Upper lobe of left lung (tissue), 6 donors: ENCODE results near the gene CEP104. TPM values are rescaled to one million over a fixed set of nuclear protein-coding genes. Genes with fewer than 3 reads are reported as not detected.
A peak's percentile ranks its signal among the peaks of the same experiment; 100 is the strongest.

Experiments
- ATAC-seq, 2 donors: fragments of 200-7000 bp; cut with Tn5 transposase; one replicate each; pipeline ENCODE4 v1.9.1; 2022; ENCODE audit warnings: mild to moderate bottlenecking in 2 of 2, moderate library complexity in 2 of 2; ENCODE audit not compliant: low FRiP score in 2 of 2
- DNase-seq, 2 donors: peaks; one replicate each; pipeline ENCODE4 v3.0.0-alpha.2; 2019 to 2020
- H3K27ac ChIP-seq, 4 donors: fragments of 200-600 bp; sonication (generic); one replicate each; pipeline ENCODE4 v1.5.1; 2016 to 2019
- H3K27me3 ChIP-seq, 4 donors: fragments of 200-600 bp; sonication (generic); one replicate each; pipeline ENCODE4 v1.5.1; 2017 to 2019
- H3K36me3 ChIP-seq, 4 donors: fragments of 200-600 bp; sonication (generic); one replicate each; pipeline ENCODE4 v1.5.1; 2016 to 2019
- H3K4me1 ChIP-seq, 4 donors: fragments of 200-600 bp; sonication (generic); one replicate each; pipeline ENCODE4 v1.5.1; 2018 to 2019
- H3K4me3 ChIP-seq, 4 donors: fragments of 200-600 bp; sonication (generic); one replicate each; pipeline ENCODE4 v1.5.1; 2017 to 2019; ENCODE audit warnings: mild to moderate bottlenecking in 2 of 4, moderate library complexity in 1 of 4
- H3K9me3 ChIP-seq, 4 donors: fragments of 200-600 bp; sonication (generic); one replicate each; pipeline ENCODE4 v1.5.1; 2018 to 2019
- CTCF ChIP-seq, 6 experiments: fragments of 450-650 bp in 4 of 6; fragments of 200-600 bp in 2 of 6; sonication (generic) in 2 of 6; IDR thresholded peaks; one replicate each; pipeline ENCODE4 v1.5.1; 2016 to 2019; ENCODE audit warnings: antibody characterized with exemption in 6 of 6
- EP300 ChIP-seq, 4 donors: sonication (generic); formaldehyde crosslinking; IDR thresholded peaks; one replicate each; pipeline ENCODE4 v1.5.1; 2017; ENCODE audit warnings: antibody characterized with exemption in 4 of 4, control low read depth in 2 of 4
- POLR2A ChIP-seq, 4 donors: fragments of 450-650 bp; IDR thresholded peaks; one replicate each; pipeline ENCODE4 v1.5.1; 2016 to 2017; ENCODE audit warnings: antibody characterized with exemption in 4 of 4, mild to moderate bottlenecking in 2 of 4
- POLR2AphosphoS5 ChIP-seq, 2 donors: sonication (generic); formaldehyde crosslinking; IDR thresholded peaks; one replicate each; pipeline ENCODE4 v1.5.1; 2017; ENCODE audit warnings: antibody characterized with exemption in 2 of 2
- WGBS, 2 donors: methylation state at CpG; one replicate each; pipeline ENCODE4 v1.1.5; 2017 to 2018; 5-methylcytosine and 5-hydroxymethylcytosine counted together
- total RNA-seq, 6 donors: library from RNA; depleted of rRNA in 4 of 6; stranded (reverse); fragments of >200 nt in 4 of 6; gene quantifications; one replicate each; pipeline versions ENCODE4 v1.1.0 to v1.2.1, GENCODE V29; 2016 to 2021
- donor health status: DM: no; HTN: no; CAD: no; lungs with moderate emphysema.
- donor health status: DM: no; HTN: yes; CAD: no; lungs with severe emphysema.

CEP104 gene
- total RNA-seq, 6 donors from 2014 or later, result 37.7 to 118 (median 53.6) TPM

- Histone ChIP-seq H3K4me1 (no peaks in the 10 kb centered on the region), H3K27me3 (no peaks in the 10 kb centered on the region), H3K4me3 (no peak overlapping the region), H3K36me3 (peaks cover 16 to 83% (median 45%) of the 10 kb centered on the region in 4 donors), H3K9me3 (peaks cover 0 to 14% (median 10%) of the 10 kb centered on the region in 4 donors), H3K27ac (no peak overlapping the region)
- ATAC-seq (peak in 1 of 2 donors; percentile 30), DNase-seq (no peak)
- WGBS, 2 donors, result 89 to 93% methylated on average over 11 to 16 of the region's 16 CpGs
- TF ChIP-seq POLR2A (IDR thresholded peaks at IDR 0.05) (no peak), POLR2AphosphoS5 (IDR thresholded peaks at IDR 0.05) (no peak), CTCF (IDR thresholded peaks at IDR 0.05) (no peak), EP300 (IDR thresholded peaks at IDR 0.05) (no peak)
Measured at GRCh38 chr1:3876716-3877115, 19.7 kb upstream of the CEP104 start.

- TF ChIP-seq CTCF (IDR thresholded peaks at IDR 0.05) (no peak), POLR2A (IDR thresholded peaks at IDR 0.05) (no peak), EP300 (IDR thresholded peaks at IDR 0.05) (no peak), POLR2AphosphoS5 (IDR thresholded peaks at IDR 0.05) (no peak)
- Histone ChIP-seq H3K4me1 (no peaks in the 10 kb centered on the region), H3K4me3 (no peak overlapping the region), H3K36me3 (peaks cover 20 to 90% (median 51%) of the 10 kb centered on the region in 4 donors), H3K27ac (no peak overlapping the region), H3K27me3 (no peaks in the 10 kb centered on the region), H3K9me3 (peaks cover 0 to 14% (median 10%) of the 10 kb centered on the region in 4 donors)
- ATAC-seq, result no peak
- WGBS, 2 donors, result 95 to 97% methylated on average over 23 of the region's 23 CpGs
- DNase-seq, result no peak
Measured at GRCh38 chr1:3874736-3875135, 17.7 kb upstream of the CEP104 start.

- H3K36me3 ChIP-seq, result peaks cover 17 to 87% (median 53%) of the 10 kb centered on the region in 4 donors
- TF ChIP-seq POLR2A (IDR thresholded peaks at IDR 0.05) (no peak), EP300 (IDR thresholded peaks at IDR 0.05) (no peak), POLR2AphosphoS5 (IDR thresholded peaks at IDR 0.05) (no peak), CTCF (IDR thresholded peaks at IDR 0.05) (no peak)
- DNase-seq (no peak), ATAC-seq (peak in 1 of 2 donors; percentile 10)
- H3K9me3 ChIP-seq, result no peaks in the 10 kb centered on the region
- no peaks in the 10 kb centered on the region for H3K27me3 ChIP-seq
- no peaks in the 10 kb centered on the region for H3K4me1 ChIP-seq
- H3K4me3 ChIP-seq, result no peak overlapping the region
- WGBS, 2 donors, result 91 to 92% methylated on average over 4 to 8 of the region's 8 CpGs
- H3K27ac ChIP-seq, result no peak overlapping the region
Measured at GRCh38 chr1:3872546-3872945, 15.5 kb upstream of the CEP104 start.

GRCh38 chr1:3871451-3871805 lies 14.4 kb upstream of the CEP104 start:
- no peak for DNase-seq
- Histone ChIP-seq H3K36me3 (peaks cover 17 to 89% (median 55%) of the 10 kb centered on the region in 4 donors), H3K9me3 (no peaks in the 10 kb centered on the region), H3K27ac (no peak overlapping the region), H3K27me3 (no peaks in the 10 kb centered on the region), H3K4me1 (no peaks in the 10 kb centered on the region), H3K4me3 (no peak overlapping the region)
- ATAC-seq, result no peak
- 91 to 97% methylated on average over 5 to 7 of the region's 7 CpGs for WGBS, 2 donors
- TF ChIP-seq CTCF (IDR thresholded peaks at IDR 0.05), result no peak

GRCh38 chr1:3869751-3870301 lies 12.8 kb upstream of the CEP104 start:
- Histone ChIP-seq H3K4me3 (no peak overlapping the region), H3K27me3 (no peaks in the 10 kb centered on the region), H3K27ac (no peak overlapping the region), H3K36me3 (peaks cover 9 to 80% (median 49%) of the 10 kb centered on the region in 4 donors), H3K9me3 (no peaks in the 10 kb centered on the region), H3K4me1 (no peaks in the 10 kb centered on the region)
- DNase-seq (peak in 1 of 2 donors; percentile 69), ATAC-seq (peak in 1 of 2 donors; percentile 34)
- WGBS, 2 donors, result 88% methylated on average over 17 of the region's 18 CpGs; no CpG with 5 or more reads in 1 of the 2 donors
- TF ChIP-seq EP300 (IDR thresholded peaks at IDR 0.05) (no peak), POLR2AphosphoS5 (IDR thresholded peaks at IDR 0.05) (no peak), CTCF (IDR thresholded peaks at IDR 0.05) (no peak), POLR2A (IDR thresholded peaks at IDR 0.05) (no peak)
